A673 (cell line): ENCODE data around the gene DLG3.
A peak's percentile ranks its signal among the peaks of the same experiment; 100 is the strongest.

Experiments used
- CTCF ChIP-seq: fragments of 300-800, 200-600 bp; sonication (generic); conservative IDR thresholded peaks from 2 replicates; pipeline ENCODE4 v1.5.1; 2017; ENCODE audit warnings: low read depth, mild to moderate bottlenecking, antibody characterized with exemption, low read length, moderate library complexity, mixed read lengths
- EZH2 ChIP-seq: fragments of 200-600 bp; sonication (generic); IDR thresholded peaks from 2 replicates; pipeline ENCODE4 v1.6.1; 2017; ENCODE audit warnings: borderline replicate concordance, low read depth, mild to moderate bottlenecking, mixed read lengths, antibody characterized with exemption, low read length; ENCODE audit not compliant: poor library complexity, severe bottlenecking

GRCh38 chrX:70452143-70452733 is 7.6 kb downstream of the DLG3 start:
- TF ChIP-seq EZH2 (no peak), CTCF (peak; percentile 70)
